NCI-H345 treated with DMSO at 0.1 percent for 48 hours (cell line): Measurements from ENCODE around the gene ARRB1.

Experiments
- DNase-seq: peaks from one replicate; lab custom pipeline; 2025; ENCODE audit not compliant: unreplicated experiment; lab: John Stamatoyannopoulos, UW

The ARRB1 gene

DNA sequence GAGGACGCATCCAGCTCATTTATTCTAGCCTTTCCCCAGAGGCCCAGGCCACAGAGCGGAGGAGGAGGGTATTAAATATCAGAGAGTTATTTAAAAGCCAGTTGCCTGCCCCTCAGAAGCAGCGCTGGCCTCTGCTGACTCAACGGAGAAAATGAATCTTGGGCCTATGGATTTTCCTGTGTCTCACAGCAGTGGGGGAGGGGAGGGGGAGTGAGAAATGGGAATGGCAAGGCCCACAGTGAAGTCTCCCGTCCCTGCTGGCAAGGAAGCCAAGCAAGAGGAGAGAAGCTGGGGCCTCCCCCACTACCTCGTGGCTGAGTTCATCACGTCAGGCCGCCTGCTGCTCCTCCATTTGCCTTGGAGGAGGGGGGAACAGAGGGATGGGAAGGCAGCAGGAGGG, 115.4 kb downstream of the ARRB1 start:
- DNase-seq: no peak

DNA sequence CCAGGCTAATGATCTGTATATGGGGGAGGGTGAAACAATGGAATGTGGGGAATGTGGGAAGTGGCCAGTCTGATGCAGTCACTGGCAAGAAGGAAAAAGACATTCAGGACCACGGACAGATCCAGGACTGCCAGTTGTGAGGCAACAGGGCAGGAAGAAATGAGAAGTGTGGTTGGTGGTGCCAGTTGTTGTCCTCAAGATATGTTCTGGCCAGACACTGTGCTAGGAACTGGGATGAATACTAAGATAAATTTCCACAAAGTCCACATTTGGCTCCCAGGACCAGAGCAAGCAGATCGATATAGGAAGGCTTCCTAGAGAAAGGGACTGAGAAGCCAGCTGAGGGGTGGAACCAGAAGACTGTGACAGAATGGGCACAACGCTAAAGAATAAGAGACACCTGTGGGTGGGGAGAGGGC, 117.7 kb downstream of the ARRB1 start:
- no peak for DNase-seq

DNA sequence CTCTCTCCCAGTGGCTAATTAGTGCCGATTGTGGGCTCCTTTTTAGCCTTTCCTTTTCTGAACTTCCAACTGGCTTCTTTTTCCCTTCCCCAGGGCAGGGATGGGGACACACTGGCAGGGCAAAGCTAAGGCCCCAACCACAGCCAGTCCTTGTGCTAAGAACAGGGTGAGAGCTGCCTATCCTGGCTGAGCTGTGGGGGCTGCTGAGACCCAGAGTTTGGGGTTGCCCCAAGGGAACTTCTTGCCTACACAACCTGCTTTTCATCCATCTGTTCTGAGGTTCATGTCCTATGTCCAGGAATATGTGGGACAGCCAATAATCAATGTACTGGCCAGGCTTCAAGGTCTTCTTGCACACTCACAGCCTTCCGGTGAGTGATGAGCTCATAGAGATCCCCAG, 120.8 kb downstream of the ARRB1 start:
- no peak for DNase-seq

- no peak for DNase-seq
Observed at GRCh38 chr11:75229466-75229865, 122.0 kb downstream of the ARRB1 start.

DNA sequence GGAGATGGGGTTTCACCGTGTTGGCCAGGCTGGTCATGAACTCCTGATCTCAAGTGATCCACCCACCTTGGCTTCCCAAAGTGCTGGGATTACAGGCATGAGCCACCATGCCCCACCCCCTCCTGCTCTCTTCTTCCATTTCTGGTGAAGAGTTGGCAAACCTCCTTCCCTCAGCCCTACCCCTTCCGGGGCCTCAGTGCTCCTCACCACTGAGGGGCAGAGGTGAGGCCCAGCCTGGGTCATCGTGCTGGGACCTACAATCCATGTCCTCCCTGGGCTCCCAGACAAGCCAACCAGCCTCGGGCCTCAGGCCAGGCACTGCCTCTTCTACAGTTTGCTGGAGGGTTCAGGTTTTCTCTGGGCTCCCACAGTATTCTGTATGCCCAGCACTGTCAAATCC, 125.7 kb downstream of the ARRB1 start:
- no peak for DNase-seq

DNA sequence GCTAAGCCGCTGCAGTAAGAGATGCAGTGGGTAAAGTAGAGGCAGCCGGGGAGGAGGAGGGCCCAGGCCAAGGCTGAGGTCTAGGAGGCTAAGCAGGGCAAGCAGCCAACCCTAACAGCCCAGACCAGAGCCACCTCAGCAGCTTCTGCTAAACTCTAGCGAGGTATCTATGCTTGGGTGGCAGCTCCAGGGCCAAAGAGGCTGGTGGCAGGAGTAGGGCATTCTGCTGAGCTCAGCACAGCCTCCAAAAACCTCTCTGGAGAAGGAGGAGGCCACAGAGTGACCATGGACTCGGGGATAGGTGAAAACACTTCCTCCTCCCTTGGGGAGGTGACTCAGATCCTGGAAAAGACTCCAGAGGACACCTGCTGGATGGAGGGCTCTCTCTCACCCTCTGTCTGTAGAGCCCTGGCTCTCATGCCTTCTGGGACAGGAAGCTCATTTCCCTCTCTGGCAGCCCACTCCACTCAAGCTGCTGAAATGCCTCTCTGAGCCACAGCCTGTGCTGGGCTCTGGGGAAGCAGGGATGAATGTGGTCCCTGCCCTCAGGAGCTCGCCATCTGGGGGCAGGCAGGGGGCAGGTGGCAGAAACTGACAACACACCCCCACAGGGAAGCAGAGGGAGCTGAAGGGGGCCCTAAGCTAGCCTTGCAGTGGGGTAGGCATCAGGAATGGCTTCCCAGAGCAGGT, 127.4 kb downstream of the ARRB1 start:
- no peak for DNase-seq

DNA sequence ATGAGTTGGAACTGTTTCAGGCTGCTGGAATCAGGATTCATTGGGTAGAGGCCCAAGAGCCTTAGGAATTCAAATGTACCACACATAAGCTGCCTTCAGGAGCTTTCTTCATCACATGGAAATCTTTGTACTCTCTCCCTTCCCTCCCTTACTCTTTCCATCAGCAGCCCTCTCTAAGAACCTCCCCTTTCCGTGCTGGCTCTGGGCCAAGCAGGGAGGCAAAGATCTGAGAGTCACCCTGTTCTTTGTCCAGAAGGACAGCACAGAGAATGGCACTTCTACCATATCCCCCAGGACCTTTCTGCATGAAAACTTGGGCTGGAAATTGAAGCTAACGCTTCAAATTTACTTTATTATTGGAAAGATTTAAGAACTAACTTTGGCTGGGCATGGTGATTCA, 131.6 kb downstream of the ARRB1 start:
- no peak for DNase-seq

DNA sequence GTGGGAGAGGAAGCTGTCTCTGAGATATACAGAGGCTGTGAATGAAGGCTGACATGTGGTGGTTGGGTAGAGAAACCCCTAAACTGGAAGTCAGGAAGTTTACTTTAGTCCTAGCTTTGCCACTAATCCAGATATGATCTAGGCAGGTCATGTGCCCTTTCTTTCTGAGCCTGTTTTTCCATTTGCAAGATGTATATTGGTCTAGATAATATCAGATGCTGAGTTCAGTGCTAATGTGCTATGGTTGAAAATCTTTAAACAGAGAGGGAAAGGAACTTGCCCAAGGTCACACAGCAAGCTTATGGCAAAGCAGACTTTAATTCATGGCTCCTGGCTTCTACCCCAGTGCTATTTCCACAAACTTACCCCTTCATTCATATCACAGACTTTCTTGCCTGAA, 136.6 kb downstream of the ARRB1 start:
- DNase-seq: no peak

DNA sequence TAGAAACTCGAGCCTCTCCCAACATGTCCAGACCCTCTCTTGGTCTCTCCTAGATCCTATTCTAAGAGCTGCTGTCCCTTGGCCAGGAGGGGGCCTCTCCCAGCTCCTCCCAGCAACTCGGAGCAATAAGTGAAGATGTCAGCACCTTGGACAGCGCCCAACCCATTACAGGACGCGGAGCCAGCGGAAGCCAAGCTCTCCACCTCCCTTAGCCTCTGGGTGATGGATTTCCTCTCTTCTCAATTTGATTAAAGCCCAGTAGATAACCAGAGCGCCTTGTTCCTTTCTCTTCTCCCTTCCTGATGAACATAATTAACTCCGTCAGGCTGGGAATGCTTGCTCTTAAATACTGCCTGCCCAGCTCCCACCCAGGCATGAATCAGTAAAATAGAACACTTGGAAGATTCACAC, 137.0 kb downstream of the ARRB1 start:
- no peak for DNase-seq
